ENCODE measurements around the gene CLPTM1L.

Gene CLPTM1L

GRCh38 chr5:1318659-1319251 lies 26.1 kb downstream of the CLPTM1L start:
- DNase-seq (ENCODE audit: insufficient read length, low spot score), result no peak
- no peak for TF ChIP-seq CTCF (IDR thresholded peaks at IDR 0.05; ENCODE audit: insufficient read depth, missing control alignments)
- no peak for FAIRE-seq

- no peak for DNase-seq (ENCODE audit: insufficient read length, low spot score)
- FAIRE-seq, result no peak
- TF ChIP-seq CTCF (IDR thresholded peaks at IDR 0.05; ENCODE audit: insufficient read depth, missing control alignments), result no peak
Observed at GRCh38 chr5:1317921-1318565, 26.9 kb downstream of the CLPTM1L start.

- no peak for TF ChIP-seq CTCF (IDR thresholded peaks at IDR 0.05; ENCODE audit: insufficient read depth, missing control alignments)
- DNase-seq (ENCODE audit: insufficient read length, low spot score), result no peak
- FAIRE-seq, result no peak
Observed at GRCh38 chr5:1316588-1317340, 28.1 kb downstream of the CLPTM1L start.

- TF ChIP-seq CTCF (IDR thresholded peaks at IDR 0.05; ENCODE audit: insufficient read depth, missing control alignments), result no peak
- no peak for FAIRE-seq
- no peak for DNase-seq (ENCODE audit: insufficient read length, low spot score)
Observed at GRCh38 chr5:1315709-1316587, 29.0 kb downstream of the CLPTM1L start.

GRCh38 chr5:1315018-1315708 lies 29.7 kb downstream of the CLPTM1L start:
- DNase-seq (ENCODE audit: insufficient read length, low spot score) (no peak), FAIRE-seq (no peak)
- TF ChIP-seq CTCF (IDR thresholded peaks at IDR 0.05; ENCODE audit: insufficient read depth, missing control alignments), result no peak

GRCh38 chr5:1314564-1314982 lies 30.3 kb downstream of the CLPTM1L start:
- FAIRE-seq (no peak), DNase-seq (ENCODE audit: insufficient read length, low spot score) (no peak)
- TF ChIP-seq CTCF (IDR thresholded peaks at IDR 0.05; ENCODE audit: insufficient read depth, missing control alignments), result no peak
